ENCODE data around the gene UNC13C. TPM values are rescaled to one million over a fixed set of nuclear protein-coding genes. Genes with fewer than 3 reads are reported as not detected.

The UNC13C gene
- total and polyA plus RNA-seq, 2 of the 13 experiments (the other 11 are each of a cell fraction or from before 2014, with no cell fraction given): 0.04 TPM; not detected in 1

DNA sequence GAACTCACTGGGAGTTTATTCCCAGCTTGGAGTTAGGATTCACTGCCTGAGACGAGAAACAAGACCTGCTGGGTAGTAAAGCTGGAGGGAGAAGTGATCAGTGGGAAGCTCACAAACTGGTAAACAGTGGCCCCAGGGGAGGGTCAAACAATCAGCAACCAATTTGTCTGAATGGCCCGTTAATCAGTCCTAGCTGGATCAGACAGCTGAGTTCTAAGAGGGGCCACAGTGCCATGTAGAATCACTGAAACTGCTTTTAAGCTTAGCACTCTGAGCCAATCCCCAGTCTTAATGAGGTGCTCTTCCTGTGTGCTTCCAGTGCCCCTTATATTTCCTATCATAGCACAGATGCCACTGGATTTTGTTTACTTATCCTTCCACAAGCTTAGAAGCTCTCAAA is 626.8 kb downstream of the UNC13C start:
- no peaks in the 10 kb centered on the region for H4K20me1 ChIP-seq (ENCODE audit: insufficient read depth, low read length)
- ATAC-seq (no peak), DNase-seq (ENCODE audit: low spot score) (no peak), FAIRE-seq (no peak)
- intact Hi-C loops (cut with micrococcal nuclease; ENCODE audit: unreplicated experiment): no loop called here
- no peak for TF ChIP-seq KMT2B (CRISPR knock-in tag; IDR thresholded peaks at IDR 0.05)
- no peak overlapping the region for H3K27ac ChIP-seq (ENCODE audit: extremely low read length, insufficient read depth, low read length)
- ChIA-PET POLR2A (no interaction called here), CTCF (ENCODE audit: low intra/inter-chr PET ratio, low total read pairs) (no interaction called here)
- no peaks in the 10 kb centered on the region for H3K9me3 ChIP-seq (ENCODE audit: low read length)
- H3K9ac ChIP-seq (ENCODE audit: insufficient read depth, low read depth, low read length): no peak overlapping the region
- H3K27me3 ChIP-seq (ENCODE audit: control insufficient read depth in 1 of 2, insufficient read depth in 2 of 2, low read length in 2 of 2): no peaks in the 10 kb centered on the region
- H2AFZ ChIP-seq (ENCODE audit: low read length): no peak overlapping the region
- BruUV-seq (replicated peaks): no TSS peak
- H3K4me1 ChIP-seq (ENCODE audit: insufficient read depth, low read length): no peaks in the 10 kb centered on the region
- no peaks in the 10 kb centered on the region for H3K79me2 ChIP-seq (ENCODE audit: insufficient read depth, low read length)
- in situ Hi-C loops (cut with HindIII; ENCODE audit: extremely low pct_ligation_motif_present, low pct_unique_long_range_greater_than_20kb): no loop called here
- H3K4me3 ChIP-seq (replicated peaks in 1 of 3; ENCODE audit: insufficient read depth in 1 of 3, low read depth in 2 of 3, low read length in 3 of 3): no peak overlapping the region
- WGBS (ENCODE audit: low lambda C conversion rate): 0% methylated on average over 2 of the region's 2 CpGs
- no peak overlapping the region for H3K4me2 ChIP-seq (ENCODE audit: low read depth, low read length)
- H3K36me3 ChIP-seq (replicated peaks in 1 of 2; ENCODE audit: control insufficient read depth in 1 of 2, insufficient read depth in 2 of 2, low read length in 2 of 2): no peaks in the 10 kb centered on the region

DNA sequence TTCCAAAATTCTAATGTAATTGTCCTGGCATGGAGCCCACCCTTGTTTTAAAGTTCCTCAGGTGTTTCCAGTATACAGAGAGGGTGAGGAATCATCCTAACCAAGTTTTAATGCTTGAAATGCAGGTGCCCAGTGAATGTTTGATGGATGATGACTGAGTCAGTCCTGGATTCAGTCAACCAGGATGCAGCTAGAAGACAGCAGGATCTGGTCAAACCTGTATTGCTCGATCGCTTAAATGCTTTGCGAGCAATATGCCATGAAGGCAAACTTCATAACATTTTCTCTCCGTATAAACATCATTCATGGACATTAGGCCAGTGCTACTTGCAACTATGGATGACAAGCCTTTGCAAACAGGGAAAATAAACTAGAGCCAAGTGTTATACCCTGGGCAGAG is 627.3 kb downstream of the UNC13C start:
- H3K4me1 ChIP-seq (ENCODE audit: insufficient read depth, low read length): no peaks in the 10 kb centered on the region
- intact Hi-C loops (cut with micrococcal nuclease; ENCODE audit: unreplicated experiment): no loop called here
- no peak for DNase-seq (ENCODE audit: low spot score)
- H3K9ac ChIP-seq (ENCODE audit: insufficient read depth, low read depth, low read length): no peak overlapping the region
- no peaks in the 10 kb centered on the region for H3K36me3 ChIP-seq (replicated peaks in 1 of 2; ENCODE audit: control insufficient read depth in 1 of 2, insufficient read depth in 2 of 2, low read length in 2 of 2)
- H3K4me2 ChIP-seq (ENCODE audit: low read depth, low read length): no peak overlapping the region
- no peak overlapping the region for H2AFZ ChIP-seq (ENCODE audit: low read length)
- no peaks in the 10 kb centered on the region for H3K9me3 ChIP-seq (ENCODE audit: low read length)
- FAIRE-seq: no peak
- BruUV-seq (replicated peaks): no TSS peak
- no peaks in the 10 kb centered on the region for H3K27me3 ChIP-seq (ENCODE audit: control insufficient read depth in 1 of 2, insufficient read depth in 2 of 2, low read length in 2 of 2)
- WGBS (ENCODE audit: low lambda C conversion rate): 92% methylated on average over 2 of the region's 4 CpGs
- no peak for ATAC-seq
- H3K79me2 ChIP-seq (ENCODE audit: insufficient read depth, low read length): no peaks in the 10 kb centered on the region
- in situ Hi-C loops (cut with HindIII; ENCODE audit: extremely low pct_ligation_motif_present, low pct_unique_long_range_greater_than_20kb): no loop called here
- ChIA-PET POLR2A (no interaction called here), CTCF (ENCODE audit: low intra/inter-chr PET ratio, low total read pairs) (no interaction called here)
- no peak overlapping the region for H3K4me3 ChIP-seq (replicated peaks in 1 of 3; ENCODE audit: insufficient read depth in 1 of 3, low read depth in 2 of 3, low read length in 3 of 3)
- H4K20me1 ChIP-seq (ENCODE audit: insufficient read depth, low read length): no peaks in the 10 kb centered on the region
- H3K27ac ChIP-seq (ENCODE audit: extremely low read length, insufficient read depth, low read length): no peak overlapping the region
- TF ChIP-seq, protein P1, sequence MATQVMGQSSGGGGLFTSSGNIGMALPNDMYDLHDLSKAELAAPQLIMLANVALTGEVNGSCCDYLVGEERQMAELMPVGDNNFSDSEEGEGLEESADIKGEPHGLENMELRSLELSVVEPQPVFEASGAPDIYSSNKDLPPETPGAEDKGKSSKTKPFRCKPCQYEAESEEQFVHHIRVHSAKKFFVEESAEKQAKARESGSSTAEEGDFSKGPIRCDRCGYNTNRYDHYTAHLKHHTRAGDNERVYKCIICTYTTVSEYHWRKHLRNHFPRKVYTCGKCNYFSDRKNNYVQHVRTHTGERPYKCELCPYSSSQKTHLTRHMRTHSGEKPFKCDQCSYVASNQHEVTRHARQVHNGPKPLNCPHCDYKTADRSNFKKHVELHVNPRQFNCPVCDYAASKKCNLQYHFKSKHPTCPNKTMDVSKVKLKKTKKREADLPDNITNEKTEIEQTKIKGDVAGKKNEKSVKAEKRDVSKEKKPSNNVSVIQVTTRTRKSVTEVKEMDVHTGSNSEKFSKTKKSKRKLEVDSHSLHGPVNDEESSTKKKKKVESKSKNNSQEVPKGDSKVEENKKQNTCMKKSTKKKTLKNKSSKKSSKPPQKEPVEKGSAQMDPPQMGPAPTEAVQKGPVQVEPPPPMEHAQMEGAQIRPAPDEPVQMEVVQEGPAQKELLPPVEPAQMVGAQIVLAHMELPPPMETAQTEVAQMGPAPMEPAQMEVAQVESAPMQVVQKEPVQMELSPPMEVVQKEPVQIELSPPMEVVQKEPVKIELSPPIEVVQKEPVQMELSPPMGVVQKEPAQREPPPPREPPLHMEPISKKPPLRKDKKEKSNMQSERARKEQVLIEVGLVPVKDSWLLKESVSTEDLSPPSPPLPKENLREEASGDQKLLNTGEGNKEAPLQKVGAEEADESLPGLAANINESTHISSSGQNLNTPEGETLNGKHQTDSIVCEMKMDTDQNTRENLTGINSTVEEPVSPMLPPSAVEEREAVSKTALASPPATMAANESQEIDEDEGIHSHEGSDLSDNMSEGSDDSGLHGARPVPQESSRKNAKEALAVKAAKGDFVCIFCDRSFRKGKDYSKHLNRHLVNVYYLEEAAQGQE (IDR thresholded peaks at IDR 0.05; ENCODE audit: borderline replicate concordance in 1 of 2, low read depth in 1 of 2, low read length in 2 of 2): no peak
- no peak for TF ChIP-seq HOXD1 (CRISPR knock-in tag; IDR thresholded peaks at IDR 0.05)
- TF ChIP-seq ZNF121 (CRISPR knock-in tag; IDR thresholded peaks at IDR 0.05): no peak
- no peak for TF ChIP-seq CEBPB (IDR thresholded peaks at IDR 0.05; ENCODE audit: borderline replicate concordance, low read depth, low read length)
- TF ChIP-seq, protein P2, sequence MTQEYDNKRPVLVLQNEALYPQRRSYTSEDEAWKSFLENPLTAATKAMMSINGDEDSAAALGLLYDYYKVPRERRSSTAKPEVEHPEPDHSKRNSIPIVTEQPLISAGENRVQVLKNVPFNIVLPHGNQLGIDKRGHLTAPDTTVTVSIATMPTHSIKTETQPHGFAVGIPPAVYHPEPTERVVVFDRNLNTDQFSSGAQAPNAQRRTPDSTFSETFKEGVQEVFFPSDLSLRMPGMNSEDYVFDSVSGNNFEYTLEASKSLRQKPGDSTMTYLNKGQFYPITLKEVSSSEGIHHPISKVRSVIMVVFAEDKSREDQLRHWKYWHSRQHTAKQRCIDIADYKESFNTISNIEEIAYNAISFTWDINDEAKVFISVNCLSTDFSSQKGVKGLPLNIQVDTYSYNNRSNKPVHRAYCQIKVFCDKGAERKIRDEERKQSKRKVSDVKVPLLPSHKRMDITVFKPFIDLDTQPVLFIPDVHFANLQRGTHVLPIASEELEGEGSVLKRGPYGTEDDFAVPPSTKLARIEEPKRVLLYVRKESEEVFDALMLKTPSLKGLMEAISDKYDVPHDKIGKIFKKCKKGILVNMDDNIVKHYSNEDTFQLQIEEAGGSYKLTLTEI (CRISPR knock-in tag; conservative IDR thresholded peaks at IDR 0.05): no peak
- no peak for TF ChIP-seq TARDBP (CRISPR knock-in tag; IDR thresholded peaks at IDR 0.05)
- TF ChIP-seq RORA (CRISPR knock-in tag; IDR thresholded peaks at IDR 0.05): no peak
- no peak for TF ChIP-seq KLF12 (CRISPR knock-in tag; IDR thresholded peaks at IDR 0.05; ENCODE audit: borderline replicate concordance)
- no peak for TF ChIP-seq ISX (CRISPR knock-in tag; conservative IDR thresholded peaks at IDR 0.05)
- TF ChIP-seq, protein P3, sequence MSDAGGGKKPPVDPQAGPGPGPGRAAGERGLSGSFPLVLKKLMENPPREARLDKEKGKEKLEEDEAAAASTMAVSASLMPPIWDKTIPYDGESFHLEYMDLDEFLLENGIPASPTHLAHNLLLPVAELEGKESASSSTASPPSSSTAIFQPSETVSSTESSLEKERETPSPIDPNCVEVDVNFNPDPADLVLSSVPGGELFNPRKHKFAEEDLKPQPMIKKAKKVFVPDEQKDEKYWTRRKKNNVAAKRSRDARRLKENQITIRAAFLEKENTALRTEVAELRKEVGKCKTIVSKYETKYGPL (CRISPR knock-in tag; IDR thresholded peaks at IDR 0.05): no peak
- TF ChIP-seq FOXK2 (IDR thresholded peaks at IDR 0.05): no peak
- TF ChIP-seq ZNF737 (CRISPR knock-in tag; IDR thresholded peaks at IDR 0.05; ENCODE audit: borderline replicate concordance): no peak
- TF ChIP-seq ZNF672 (CRISPR knock-in tag; IDR thresholded peaks at IDR 0.05): no peak
